Thyroid gland (tissue), 4 donors: ENCODE results near the gene TMEM198. TPM values are rescaled to one million over a fixed set of nuclear protein-coding genes. Genes with fewer than 3 reads are reported as not detected.

Source experiments
- DNase-seq, 2 donors: peaks; one replicate each; pipeline ENCODE4 v3.0.0-alpha.2; 2019
- H3K27ac ChIP-seq, 3 donors: fragments of 200-600 bp; sonication (generic); 1 replicate in 2 of 3; 2 replicates in 1 of 3; pipeline ENCODE4 v1.5.1; 2016 to 2019; ENCODE audit warnings: mild to moderate bottlenecking in 1 of 3, moderate library complexity in 1 of 3
- H3K27me3 ChIP-seq: fragments of 200-600 bp; sonication (generic); one replicate; pipeline ENCODE4 v1.5.1; 2019
- H3K36me3 ChIP-seq, 2 donors: fragments of 200-600 bp; sonication (generic); one replicate each; pipeline ENCODE4 v1.5.1; 2016 to 2019
- H3K4me1 ChIP-seq, 2 donors: fragments of 200-600 bp; sonication (generic); one replicate each; pipeline ENCODE4 v1.5.1; 2017 to 2019
- H3K4me3 ChIP-seq, 3 donors: fragments of 200-600 bp; sonication (generic); replicated peaks in 1 of 3; 1 replicate in 2 of 3; 2 replicates in 1 of 3; pipeline ENCODE4 v1.5.1; 2016; ENCODE audit warnings: mild to moderate bottlenecking in 1 of 3
- H3K9me3 ChIP-seq: fragments of 200-600 bp; sonication (generic); one replicate; pipeline ENCODE4 v1.5.1; 2017
- POLR2A ChIP-seq, 2 donors: fragments of 450-650 bp; IDR thresholded peaks; one replicate each; pipeline ENCODE4 v1.6.1; 2017; ENCODE audit warnings: antibody characterized with exemption in 2 of 2, mild to moderate bottlenecking in 2 of 2, moderate library complexity in 1 of 2
- WGBS, 2 donors: methylation state at CpG; one replicate each; pipeline ENCODE4 v1.1.5; 2017; 5-methylcytosine and 5-hydroxymethylcytosine counted together
- intact Hi-C: fragments of 100-400 bp; cut with DNase I; formaldehyde crosslinking; loops from one replicate; pipeline ENCODE4 v1.15.1; 2023
- total RNA-seq, 4 donors: library from RNA; depleted of rRNA; stranded (reverse); fragments of >200 nt; gene quantifications; one replicate each; pipeline ENCODE4 v1.2.3, GENCODE V29; 2016
- TF ChIP-seq, protein P1 (sequence below), 6 experiments: fragments of 200-600 bp in 3 of 6; fragments of 450-650 bp in 3 of 6; sonication (generic) in 3 of 6; IDR thresholded peaks; one replicate each; pipeline ENCODE4 v1.5.1; 2016 to 2019; ENCODE audit warnings: antibody characterized with exemption in 6 of 6, mild to moderate bottlenecking in 2 of 6, inconsistent platforms in 1 of 6, moderate library complexity in 1 of 6

The TMEM198 gene
- 10 to 100 TPM in 1 of 4 donors, 1 to 10 TPM in 3; 4.6 to 10.9 (median 5.4) TPM for total RNA-seq

DNA sequence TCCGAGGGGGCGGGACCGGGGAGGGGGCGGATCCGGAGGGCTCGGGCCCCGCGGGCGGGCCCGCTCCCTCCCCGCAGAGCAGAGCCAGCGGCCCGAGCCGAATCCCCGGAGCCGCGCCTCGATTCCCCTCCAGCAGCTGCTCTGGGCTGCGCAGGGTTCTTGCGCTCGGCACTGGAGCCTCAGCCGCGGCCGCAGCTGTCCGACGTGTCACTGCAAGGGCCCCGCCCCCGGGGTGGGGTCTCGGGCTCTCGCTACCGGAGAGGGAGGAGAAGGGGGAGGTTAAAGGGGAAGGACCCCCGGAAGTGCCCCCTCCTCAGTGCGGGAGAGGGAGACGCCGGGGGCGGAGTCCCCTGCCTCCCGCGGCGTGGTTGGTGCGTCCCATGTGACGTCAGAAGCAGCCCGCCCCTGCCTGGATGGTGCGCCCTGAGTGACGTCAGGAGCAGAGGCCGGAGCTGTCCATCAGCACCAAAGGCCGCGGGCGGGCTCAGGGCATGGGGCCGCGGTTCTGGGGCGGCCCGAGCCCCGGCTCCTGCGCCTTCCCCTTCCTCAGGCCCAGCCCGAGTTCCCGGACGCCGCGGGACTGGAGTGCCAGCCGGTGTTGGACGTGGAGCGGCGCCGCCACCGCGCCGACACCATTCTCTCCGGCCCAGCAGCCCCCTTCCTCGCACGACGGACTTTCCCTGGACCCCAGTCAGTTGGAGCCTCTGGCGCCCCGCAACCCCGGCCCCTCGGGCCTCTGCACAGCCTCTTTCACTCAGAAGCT, at the start of gene TMEM198, which contains the start of gene CHPF:
TSS of gene TMEM198 (plus strand) at position 433 of the 763 bp plus-strand sequence. CDS start 700 bp downstream, outside the sequence.
TSS of gene CHPF (minus strand) at position 214 of the 763 bp plus-strand sequence. CDS start 271 bp downstream, outside the sequence.
- intact Hi-C loops = loop anchor here (5.0 kb wide), 1 partner anchor 144 kb away; no protein-coding TSS in a partner anchor

GRCh38 chr2:219494952-219495530, 48.8 kb upstream of the TMEM198 start:
- 28 to 33% methylated on average over 7 to 10 of the region's 10 CpGs for WGBS, 2 donors
- no peak overlapping the region for H3K4me3 ChIP-seq
- TF ChIP-seq, protein P1, sequence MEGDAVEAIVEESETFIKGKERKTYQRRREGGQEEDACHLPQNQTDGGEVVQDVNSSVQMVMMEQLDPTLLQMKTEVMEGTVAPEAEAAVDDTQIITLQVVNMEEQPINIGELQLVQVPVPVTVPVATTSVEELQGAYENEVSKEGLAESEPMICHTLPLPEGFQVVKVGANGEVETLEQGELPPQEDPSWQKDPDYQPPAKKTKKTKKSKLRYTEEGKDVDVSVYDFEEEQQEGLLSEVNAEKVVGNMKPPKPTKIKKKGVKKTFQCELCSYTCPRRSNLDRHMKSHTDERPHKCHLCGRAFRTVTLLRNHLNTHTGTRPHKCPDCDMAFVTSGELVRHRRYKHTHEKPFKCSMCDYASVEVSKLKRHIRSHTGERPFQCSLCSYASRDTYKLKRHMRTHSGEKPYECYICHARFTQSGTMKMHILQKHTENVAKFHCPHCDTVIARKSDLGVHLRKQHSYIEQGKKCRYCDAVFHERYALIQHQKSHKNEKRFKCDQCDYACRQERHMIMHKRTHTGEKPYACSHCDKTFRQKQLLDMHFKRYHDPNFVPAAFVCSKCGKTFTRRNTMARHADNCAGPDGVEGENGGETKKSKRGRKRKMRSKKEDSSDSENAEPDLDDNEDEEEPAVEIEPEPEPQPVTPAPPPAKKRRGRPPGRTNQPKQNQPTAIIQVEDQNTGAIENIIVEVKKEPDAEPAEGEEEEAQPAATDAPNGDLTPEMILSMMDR (IDR thresholded peaks at IDR 0.05) = peak in 1 of 6 experiments; percentile 23
- no peak for TF ChIP-seq POLR2A (IDR thresholded peaks at IDR 0.05)
- H3K27me3 ChIP-seq = no peaks in the 10 kb centered on the region
- no peaks in the 10 kb centered on the region for H3K36me3 ChIP-seq
- intact Hi-C loops = loop anchor here (5.0 kb wide), 2 partner anchors 32 to 108 kb away; partner anchors contain the start of gene DNPEP
- no peak overlapping the region for H3K27ac ChIP-seq
- H3K4me1 ChIP-seq = peaks cover 22 to 26% of the 10 kb centered on the region in 2 donors
- DNase-seq = no peak
- H3K9me3 ChIP-seq = no peaks in the 10 kb centered on the region

More for the DNA sequence above, at the start of gene TMEM198, which contains the start of gene CHPF:
- peak within 1 kb of the TSS; percentile 78 to 91 (median 84) for H3K27ac ChIP-seq
- TF ChIP-seq, protein P1 (IDR thresholded peaks at IDR 0.05) = no peak
- peak in 1 of 2 donors; percentile 85 for TF ChIP-seq POLR2A (IDR thresholded peaks at IDR 0.05)
- peaks cover 21 to 24% of the 10 kb centered on the region in 2 donors for H3K4me1 ChIP-seq
- peak within 1 kb of the TSS; percentile 33 to 83 (median 79) for H3K4me3 ChIP-seq
- WGBS, 2 donors = 1 to 2% methylated on average over 17 to 22 of the region's 75 CpGs
- peaks cover 14 to 17% of the 10 kb centered on the region in 2 donors for H3K36me3 ChIP-seq
- peak; percentile 99 for DNase-seq
- no peaks in the 10 kb centered on the region for H3K9me3 ChIP-seq
- H3K27me3 ChIP-seq = no peaks in the 10 kb centered on the region

GRCh38 chr2:219495531-219496122, 48.2 kb upstream of the TMEM198 start:
- peaks cover 24 to 26% of the 10 kb centered on the region in 2 donors for H3K4me1 ChIP-seq
- no peaks in the 10 kb centered on the region for H3K27me3 ChIP-seq
- no peaks in the 10 kb centered on the region for H3K9me3 ChIP-seq
- TF ChIP-seq, protein P1 (IDR thresholded peaks at IDR 0.05) = peak in 3 of 6 experiments; percentile 38 to 47 (median 40)
- no peak for TF ChIP-seq POLR2A (IDR thresholded peaks at IDR 0.05)
- DNase-seq = peak; percentile 38 to 44
- no peak overlapping the region for H3K27ac ChIP-seq
- no peak overlapping the region for H3K4me3 ChIP-seq
- intact Hi-C loops = loop anchor here (5.0 kb wide), 1 partner anchor 108 kb away; the partner anchor contains the start of gene DNPEP
- no peaks in the 10 kb centered on the region for H3K36me3 ChIP-seq
- 2 to 31% methylated on average over 5 to 14 of the region's 14 CpGs for WGBS, 2 donors

- H3K4me3 ChIP-seq = peak overlapping the region in 1 of 3 donors; percentile 73
- peaks cover 24 to 26% of the 10 kb centered on the region in 2 donors for H3K4me1 ChIP-seq
- H3K9me3 ChIP-seq = no peaks in the 10 kb centered on the region
- WGBS, 2 donors = 19 to 29% methylated on average over 7 to 16 of the region's 20 CpGs
- no peak overlapping the region for H3K27ac ChIP-seq
- H3K36me3 ChIP-seq = no peaks in the 10 kb centered on the region
- no peak for DNase-seq
- no peak for TF ChIP-seq POLR2A (IDR thresholded peaks at IDR 0.05)
- TF ChIP-seq, protein P1 (IDR thresholded peaks at IDR 0.05) = no peak
- no peaks in the 10 kb centered on the region for H3K27me3 ChIP-seq
- intact Hi-C loops = loop anchor here (5.0 kb wide), 1 partner anchor 109 kb away; the partner anchor contains the start of gene DNPEP
These were observed 47.5 kb upstream of the TMEM198 start for GRCh38 chr2:219496247-219496824.
